CD4-positive, alpha-beta T cell treated with Interferon gamma for 1 hour (primary cell): ENCODE data around the gene POLE2.
"Not testable (repeated sequence)": the region's sequence is repeated elsewhere in the genome, so short reads cannot be mapped to it uniquely, and the experiment has no call there.

Source experiments
- DNase-seq: peaks from one replicate; pipeline ENCODE4 v3.0.0-alpha.2; 2020

Gene POLE2, protein sequence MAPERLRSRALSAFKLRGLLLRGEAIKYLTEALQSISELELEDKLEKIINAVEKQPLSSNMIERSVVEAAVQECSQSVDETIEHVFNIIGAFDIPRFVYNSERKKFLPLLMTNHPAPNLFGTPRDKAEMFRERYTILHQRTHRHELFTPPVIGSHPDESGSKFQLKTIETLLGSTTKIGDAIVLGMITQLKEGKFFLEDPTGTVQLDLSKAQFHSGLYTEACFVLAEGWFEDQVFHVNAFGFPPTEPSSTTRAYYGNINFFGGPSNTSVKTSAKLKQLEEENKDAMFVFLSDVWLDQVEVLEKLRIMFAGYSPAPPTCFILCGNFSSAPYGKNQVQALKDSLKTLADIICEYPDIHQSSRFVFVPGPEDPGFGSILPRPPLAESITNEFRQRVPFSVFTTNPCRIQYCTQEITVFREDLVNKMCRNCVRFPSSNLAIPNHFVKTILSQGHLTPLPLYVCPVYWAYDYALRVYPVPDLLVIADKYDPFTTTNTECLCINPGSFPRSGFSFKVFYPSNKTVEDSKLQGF

DNA sequence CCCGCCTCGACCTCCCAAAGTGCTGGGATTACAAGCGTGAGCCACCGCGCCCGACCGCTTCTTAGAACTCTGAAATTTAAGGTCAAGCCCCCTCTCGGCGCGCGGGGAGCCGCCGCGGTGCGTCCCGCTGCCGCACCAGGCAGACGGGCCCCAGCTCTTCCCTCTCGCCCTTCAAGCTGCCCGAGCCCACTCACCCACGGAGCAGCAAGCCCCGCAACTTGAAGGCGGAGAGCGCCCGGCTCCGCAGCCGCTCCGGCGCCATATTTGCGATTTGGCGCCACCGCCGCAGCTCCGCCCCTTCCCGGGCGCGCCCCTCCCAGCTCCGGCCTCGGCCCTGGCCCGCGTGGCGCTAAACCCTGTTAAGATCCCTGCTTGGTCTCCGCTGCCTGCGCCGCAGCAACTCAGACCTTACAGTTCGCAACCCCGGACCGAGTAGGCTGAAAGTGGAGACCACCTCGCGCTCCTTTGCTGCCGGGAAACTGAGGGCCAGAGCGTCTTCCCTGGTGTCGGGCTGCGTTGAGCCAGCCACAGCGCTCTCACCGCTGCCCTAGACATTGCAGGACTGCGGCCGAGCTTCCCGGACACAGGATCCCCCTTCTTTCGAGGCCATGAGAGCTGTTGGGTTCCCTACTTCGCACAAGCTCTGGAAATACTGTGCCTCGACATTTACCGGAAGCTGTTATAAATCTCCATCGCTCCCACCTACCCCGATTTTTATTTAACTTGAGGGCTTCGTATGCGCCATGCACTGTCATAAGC is at the start of gene POLE2:
Gene POLE2 (minus strand): TSS at position 273 of the 759 bp plus-strand sequence. CDS start 11 bp downstream, at position 262.
- peak; percentile 65 for DNase-seq

DNA sequence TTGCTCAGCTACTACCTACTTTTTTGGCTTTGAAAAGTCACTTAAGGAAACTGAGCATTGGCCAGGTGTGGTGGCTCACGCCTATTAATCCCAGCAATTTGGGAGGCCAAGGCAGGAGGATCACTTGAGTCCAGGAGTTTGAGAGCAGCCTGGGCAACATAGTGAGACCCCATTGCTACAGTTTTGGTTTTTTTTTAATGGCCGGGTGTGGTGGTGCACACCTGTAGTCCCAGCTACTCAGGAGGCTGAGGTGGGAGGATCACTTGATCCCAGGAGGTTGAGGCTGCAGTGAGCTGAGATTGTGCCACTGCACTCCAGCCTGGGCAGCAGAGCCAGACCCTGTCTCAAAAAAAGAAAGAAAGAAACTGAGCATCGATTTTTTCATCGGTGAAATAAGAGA is 47.7 kb upstream of the POLE2 start:
- not testable (repeated sequence) for DNase-seq

DNA sequence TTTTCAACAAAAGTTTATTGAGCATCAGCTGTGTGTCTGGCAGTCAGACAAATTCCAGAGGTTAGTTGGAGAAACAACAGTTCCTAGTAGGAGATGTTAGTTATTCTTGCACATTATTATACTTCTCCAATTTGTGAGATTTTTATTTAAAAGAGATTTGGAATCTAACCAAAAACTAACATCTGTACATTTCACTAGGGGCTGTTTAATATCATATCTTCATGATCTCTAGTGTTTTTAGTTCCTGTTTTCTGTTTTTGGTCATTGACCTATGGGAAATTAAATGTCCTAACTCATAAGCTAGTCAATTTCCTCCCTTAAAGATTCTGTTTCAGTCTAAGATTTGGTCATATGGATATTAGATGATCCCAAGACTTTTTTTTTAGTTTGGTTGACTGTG is 45.8 kb upstream of the POLE2 start:
- DNase-seq = no peak

DNA sequence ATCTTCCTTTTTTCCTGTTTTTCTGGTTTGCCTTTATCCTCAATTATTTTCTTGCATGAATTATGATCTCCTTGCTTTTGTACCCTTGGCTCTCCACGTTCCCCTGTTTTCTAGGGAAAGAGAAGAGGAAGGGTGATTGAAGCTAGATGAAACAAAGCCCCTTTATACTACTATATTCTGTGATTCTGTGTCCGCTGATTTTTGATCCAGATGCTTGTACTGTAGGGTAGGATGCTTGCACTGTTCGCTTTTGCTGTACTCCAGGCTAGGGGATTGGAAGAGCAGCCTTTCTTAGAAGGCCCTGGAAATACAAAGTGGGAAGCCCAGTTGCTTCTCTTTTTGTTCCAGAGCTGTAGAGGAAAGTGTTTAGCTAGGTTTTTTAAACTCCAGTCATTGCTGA is 44.9 kb upstream of the POLE2 start:
- no peak for DNase-seq

DNA sequence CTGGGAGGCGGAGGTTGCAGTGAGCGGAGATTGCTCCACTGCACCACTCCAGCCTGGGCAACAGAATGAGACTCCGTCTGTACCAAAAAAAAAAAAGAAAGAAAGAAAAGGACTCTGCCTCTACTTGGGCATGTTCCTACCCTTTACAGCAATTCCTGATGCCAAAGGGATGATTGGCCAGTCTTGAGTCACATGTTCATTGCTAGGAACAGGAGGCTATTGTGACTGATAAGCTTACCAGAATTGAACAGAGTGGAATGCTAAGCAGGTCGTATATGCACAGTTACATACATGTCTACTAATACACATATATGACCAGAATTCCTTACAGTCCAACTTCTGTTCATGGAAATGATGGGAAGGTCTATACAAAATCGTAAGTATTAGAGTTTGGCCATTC is 39.2 kb upstream of the POLE2 start:
- DNase-seq = no peak

DNA sequence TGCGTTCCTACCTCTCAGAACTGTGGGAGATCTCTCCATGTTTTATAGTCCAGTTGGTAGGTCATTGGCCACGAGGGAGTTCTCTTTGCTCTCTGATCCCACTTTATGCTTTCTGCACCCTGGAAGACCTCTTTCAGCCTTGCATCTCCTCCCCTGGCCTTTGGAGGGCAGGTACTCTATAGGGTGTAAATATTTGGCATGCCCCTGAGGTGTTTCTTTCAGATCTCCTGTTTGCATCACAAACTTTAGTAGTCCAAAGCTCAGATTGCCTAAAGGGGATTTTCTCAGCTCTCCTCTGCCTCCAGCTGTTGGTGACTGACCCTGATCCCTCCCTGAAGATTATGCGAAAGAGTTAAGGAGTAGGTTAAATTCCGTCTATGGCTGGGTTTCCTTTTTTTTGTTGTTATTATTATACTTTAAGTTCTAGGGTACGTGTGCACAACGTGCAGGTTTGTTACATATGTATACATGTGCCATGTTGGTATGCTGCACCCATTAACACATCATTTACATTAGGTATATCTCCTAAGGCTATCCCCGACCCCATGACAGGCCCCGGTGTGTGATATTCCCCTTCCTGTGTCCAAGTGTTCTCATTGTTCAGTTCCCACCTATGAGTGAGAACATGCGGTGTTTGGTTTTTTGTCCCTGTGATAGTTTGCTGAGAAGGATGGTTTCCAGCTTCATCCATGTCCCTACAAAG is 33.9 kb upstream of the POLE2 start:
- not testable (repeated sequence) for DNase-seq

DNA sequence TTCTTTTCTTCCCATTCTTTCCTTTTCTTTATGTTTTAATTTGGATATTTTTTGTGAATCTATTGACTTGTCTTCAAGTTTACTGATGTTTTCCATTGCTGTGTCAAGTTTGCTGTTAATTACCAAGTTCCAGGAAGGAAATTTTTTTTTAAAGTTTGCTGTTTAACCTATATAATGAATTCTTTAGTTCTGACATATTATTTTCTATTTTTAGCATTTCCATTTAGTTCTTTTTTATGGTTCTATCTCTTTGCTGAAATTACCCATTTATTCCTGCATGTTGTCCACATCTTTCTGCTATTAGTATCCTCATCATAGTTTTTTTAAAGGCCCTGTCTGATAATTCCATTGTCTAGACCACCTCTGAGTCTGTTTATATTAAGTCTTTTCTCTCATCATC is 32.7 kb upstream of the POLE2 start:
- no peak for DNase-seq

DNA sequence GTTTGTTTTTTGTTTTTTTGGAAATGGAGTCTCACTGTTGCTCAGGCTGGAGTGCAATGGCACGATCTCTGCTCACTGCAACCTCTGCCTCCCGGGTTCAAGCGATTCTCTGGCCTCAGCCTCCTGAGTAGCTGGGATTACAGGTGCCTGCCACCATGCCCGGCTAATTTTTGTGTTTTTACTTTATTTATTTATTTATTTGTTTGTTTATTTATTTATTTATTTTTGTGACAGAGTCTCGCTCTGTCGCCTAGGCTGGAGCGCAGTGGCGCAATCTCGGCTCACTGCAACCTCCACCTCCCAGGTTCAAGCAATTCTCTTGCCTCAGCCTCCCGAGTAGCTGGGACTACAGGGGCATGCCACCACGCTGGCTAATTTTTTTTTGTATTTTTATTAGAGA is 23.0 kb upstream of the POLE2 start:
- not testable (repeated sequence) for DNase-seq

DNA sequence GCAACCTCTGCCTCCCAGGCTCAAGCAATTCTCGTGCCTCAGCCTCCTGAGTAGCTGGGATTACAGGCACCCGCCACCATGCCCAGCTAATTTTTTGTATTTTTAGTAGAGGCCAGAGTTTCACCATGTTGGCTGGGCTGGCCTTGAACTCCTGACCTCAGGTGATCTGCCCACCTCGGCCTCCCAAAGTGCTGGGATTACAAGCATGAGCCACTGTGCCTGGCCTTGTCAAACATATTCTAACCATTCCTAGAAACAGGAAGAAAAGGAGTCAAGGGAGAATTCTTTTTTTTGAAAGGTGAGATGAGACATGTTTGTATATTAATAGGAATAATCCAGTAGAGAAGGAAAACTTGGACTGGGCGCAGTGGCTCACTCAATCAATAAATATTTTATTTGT is 16.5 kb upstream of the POLE2 start:
- not testable (repeated sequence) for DNase-seq

DNA sequence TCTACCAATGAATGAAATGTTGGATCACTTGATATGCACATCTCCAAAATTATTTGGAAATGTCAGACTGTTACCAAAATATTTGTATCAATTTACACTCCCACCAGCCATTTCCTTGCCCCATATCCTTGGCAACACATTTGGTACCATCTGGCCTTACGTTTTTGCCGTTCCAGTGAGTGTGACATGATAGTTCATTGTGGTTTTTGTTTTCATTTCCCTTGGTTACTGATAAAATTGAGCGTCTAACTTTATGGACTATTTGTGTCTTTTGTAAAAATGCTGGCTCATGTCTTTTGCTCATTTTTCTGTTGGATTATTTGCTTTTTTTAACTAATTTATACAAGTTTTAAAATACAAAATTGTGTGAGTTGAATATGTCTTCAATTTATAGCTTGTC is 16.0 kb upstream of the POLE2 start:
- no peak for DNase-seq

DNA sequence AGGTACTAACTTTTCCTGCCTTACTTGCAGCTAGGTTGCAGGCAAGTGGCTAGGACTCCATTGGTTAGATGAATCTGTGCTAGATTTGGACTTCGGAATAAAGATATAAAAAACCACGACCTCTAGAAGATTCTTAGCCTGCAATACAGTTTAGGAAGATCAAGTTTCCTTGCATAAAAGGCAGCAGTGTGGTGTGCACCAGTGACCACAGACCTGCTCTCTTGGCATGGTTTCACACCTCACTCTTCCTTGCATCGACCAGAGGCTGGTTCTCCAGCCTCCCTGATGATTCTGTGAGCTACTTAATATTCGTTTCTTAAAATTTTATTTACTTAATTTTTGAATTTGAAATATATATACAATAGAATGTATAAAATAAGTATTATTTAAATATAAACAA is 14.7 kb upstream of the POLE2 start:
- no peak for DNase-seq

DNA sequence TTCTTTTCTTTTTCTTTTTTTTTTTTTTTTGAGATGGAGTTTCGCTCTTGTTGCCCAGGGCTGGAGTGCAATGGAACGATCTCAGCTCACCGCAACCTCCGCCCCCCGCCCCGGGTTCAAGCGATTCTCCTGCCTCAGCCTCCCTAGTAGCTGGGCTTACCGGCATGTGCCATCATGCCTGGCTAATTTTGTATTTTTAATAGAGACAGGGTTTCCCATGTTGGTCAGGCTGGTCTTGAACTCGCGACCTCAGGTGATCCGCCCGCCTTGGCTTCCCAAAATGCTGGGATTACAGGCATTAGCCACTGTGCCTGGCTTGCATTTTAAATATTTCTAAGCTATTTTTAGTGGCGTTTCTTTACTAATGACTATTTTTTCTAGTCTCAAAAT is 5.7 kb upstream of the POLE2 start:
- DNase-seq = not testable (repeated sequence)

DNA sequence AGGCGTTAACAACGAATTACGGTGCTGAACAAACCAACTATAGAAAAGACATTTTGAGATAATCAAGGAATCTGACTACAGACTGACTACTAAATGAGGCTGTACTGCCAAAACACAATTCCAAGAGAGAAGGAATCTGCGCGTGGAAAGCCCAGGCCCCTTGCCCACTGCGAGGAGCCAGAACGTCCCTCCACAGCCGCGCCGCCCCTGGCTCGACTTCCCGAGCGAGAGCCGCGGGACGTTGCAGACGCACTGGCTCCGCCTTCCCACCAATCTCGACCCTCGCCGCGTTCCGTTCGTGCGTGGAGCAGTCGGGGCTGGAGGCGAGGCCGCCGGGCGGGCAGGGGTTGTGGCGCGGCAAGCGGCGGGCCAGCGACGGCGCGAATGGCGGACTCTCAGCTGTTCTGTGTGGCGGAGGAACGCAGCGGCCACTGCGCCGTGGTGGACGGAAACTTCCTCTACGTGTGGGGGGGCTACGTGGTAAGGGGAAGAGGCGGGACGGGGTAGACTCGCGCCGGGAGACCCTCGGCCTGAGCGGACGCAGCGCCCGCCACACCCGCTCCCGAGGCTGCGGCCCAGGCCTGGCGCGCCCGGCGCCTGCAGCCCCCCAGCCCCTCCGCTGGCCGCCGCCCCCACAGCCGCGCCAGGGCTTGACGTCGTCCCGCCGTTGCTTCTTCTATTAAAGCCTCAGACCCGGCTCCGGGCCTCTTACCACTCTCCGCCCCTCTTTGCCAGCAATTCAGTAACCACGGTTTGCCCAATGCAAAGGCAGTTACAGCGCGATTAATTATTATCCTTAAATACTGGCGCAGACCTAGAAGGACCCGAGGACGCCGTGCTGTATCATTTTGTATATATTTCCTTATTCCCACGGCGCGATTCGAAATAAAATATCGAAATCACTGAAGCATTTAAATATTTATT is 5.1 kb upstream of the POLE2 start, which contains the start of gene KLHDC1:
Gene KLHDC1 (plus strand): TSS at position 310 of the 924 bp plus-strand sequence. CDS start 75 bp downstream, at position 385.
- peak; percentile 73 for DNase-seq

DNA sequence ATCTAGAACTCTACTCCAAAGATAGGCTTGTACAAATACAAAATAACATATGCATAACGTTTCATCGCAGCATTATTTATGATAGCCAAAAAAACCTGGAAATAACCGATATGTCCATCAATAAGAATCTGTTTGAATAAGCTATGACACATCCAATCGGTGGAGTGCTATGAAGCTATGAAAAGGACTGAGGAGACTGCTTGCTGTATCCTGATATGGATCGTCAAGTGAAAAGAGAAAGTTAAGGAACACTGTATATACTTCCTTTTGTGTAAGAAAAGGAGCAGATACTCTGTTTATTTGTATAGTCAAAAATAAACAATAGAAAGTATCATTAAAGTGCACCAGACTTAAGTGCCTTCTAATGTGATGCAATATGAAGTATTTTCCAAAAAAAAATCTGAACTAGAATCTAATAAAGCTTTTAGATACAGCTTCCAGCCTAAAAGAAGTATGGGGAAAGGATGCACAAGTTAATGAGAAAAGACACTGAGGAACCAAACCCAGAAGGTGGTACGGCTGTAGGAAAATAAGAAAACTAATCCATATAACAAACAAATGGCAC is 4.3 kb upstream of the POLE2 start:
- DNase-seq = no peak

DNA sequence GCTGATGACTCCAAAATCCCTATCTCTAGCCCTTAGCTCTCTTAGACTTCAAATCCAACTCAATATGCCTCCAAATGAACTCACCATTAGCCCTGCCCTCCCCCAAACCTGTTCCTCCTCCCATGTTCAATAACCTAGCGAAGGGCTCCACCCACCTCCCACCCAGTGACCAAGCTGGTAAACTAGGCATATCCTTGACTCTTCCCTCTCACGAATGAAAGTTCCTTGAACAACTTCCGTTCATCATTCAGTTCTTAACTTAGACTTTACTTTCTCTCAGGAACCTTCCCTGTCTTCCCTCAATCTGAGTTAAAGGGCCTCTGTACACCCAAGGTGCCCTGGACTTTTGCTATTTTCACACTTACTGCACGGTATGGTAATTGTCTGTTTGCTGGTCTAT is 3.0 kb upstream of the POLE2 start:
- DNase-seq = no peak

DNA sequence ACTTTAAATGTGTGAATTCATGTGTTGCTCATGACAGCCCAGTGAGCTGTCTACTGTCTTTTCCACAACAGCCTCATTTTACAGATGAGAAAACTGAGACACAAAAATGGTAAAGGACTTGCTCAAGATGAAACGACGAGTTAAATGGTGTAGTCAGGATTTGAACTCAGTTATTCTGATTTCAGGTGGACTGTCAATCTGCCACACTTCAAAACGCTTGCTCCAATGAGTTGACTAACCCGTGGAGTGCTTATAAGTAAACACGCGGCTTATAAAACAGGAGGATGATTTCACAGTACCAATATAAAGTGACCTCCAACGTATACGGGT is 652 bp upstream of the POLE2 start:
- no peak for DNase-seq

DNA sequence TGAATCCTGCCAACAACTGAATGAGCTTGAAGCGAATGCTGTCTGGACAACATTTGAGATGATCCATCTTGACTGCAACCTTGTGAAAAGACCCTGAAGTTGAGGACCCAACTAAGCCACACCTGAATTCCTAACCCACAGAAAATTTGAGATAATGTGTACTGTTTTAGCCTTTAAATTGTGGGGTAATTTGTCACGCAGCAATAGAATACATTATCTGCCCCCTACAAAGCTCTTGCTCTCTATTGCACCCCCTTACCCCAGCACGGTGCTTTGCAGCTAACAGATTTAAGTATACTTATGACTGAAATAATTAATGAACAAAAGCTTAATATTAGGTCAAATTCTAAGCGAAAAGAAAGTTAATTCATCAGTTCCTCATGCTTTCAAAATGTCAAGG is 1.6 kb downstream of the POLE2 start:
- DNase-seq = no peak

DNA sequence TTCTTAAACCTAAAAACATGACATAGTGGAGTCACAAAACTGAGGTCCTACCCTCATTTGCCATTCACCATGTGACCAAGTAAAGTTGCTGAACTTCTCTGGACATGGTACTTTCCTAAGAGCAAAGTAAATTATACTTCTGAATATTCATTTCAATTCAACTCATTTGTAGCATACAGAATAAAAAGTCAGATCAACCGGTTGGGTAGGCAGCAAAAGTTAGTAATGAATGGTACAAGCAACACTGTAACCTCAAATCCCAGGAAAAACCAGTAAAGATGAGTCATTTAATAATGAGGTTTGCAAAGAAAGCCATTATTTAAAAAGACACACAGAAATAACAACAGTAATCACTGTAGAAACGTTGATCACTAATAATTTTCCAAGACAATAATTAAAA is 8.7 kb downstream of the POLE2 start:
- DNase-seq = no peak

DNA sequence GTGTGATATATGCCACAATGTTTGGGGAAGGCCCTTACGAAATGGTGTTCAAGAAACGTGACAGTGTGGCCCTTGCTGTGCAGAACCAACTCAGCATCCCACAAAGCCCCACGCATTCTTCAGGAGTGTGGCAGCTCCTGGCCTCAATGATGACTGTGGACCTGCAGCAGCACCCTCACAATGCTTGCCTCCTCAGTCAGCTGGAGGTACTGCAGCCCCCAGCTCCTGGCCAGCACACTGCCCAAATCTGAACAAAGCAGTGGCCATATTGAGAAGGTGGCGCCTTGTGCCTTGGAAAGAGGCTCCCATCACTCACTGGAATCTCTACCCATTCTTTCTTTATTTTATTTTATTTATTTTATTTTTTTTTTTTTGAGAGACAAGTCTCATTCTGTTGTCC is 10.4 kb downstream of the POLE2 start:
- no peak for DNase-seq

DNA sequence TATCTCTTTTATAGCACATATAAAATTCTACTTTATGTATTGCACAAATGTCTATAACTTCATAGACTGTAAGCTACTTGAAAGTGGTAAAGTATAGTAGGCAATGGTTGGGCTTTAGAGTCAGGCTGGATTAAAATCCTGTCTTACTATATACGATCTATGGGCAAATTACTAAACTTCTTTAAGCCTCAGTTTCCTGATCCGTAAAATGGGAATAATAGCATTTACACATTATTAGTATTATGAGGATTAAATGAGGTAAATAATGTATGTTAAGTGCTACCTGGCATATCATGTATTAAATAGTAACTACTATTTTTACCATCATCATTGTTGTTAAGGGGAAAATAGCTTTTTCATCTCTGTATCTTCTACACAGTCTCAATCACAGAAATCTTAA is 14.4 kb downstream of the POLE2 start:
- no peak for DNase-seq

DNA sequence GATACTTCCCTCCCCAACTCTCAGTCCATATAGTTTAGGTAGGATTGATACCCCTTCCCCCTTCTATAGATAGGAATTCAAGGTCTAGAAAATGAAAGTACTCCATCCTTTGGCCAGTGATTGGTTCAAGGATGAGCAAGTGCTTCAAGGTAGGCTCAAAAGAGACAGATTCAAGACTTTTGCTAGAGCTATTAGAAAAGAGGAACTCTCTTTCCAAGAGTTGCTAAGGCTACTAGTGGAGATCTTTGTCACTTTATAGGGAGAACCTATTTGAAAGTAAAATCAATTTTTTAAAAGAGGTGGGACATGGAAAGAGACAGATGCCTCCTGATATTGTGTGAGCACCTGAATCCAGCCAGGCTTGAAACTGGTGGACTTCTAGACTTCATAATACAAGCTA is 17.5 kb downstream of the POLE2 start:
- no peak for DNase-seq
